ENCODE results near the gene MYLIP. TPM values are rescaled to one million over a fixed set of nuclear protein-coding genes. Genes with fewer than 3 reads are reported as not detected.

Gene MYLIP
- total and polyA plus RNA-seq, 12 donors: 6.9 to 22.5 (median 12.8) TPM

DNA sequence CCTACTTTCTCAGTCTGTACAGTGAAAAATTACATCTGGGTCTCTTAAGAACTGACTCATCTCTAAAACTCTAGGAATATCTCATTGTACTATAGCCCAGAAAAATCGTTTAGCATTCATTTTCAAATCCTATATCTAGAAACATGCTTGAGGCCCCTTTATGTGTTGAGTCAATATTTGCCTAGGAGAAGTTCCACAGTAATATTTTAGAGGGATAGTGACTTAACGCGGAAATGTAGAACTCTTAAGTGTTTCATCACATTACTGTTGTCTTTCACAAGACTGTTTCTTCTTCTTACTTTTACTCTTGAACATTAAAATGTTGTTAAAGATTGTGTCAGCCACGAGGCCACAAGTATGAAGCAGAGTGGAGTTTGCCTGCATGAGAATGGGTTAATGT lies 23.0 kb upstream of the MYLIP start:
- intact Hi-C loops (cut with DNase I): no loop called here
- 72 to 75% methylated on average over 4 of the region's 4 CpGs for WGBS, 2 donors
- Histone ChIP-seq H3K27me3 (no peaks in the 10 kb centered on the region), H3K4me3 (no peak overlapping the region), H3K9me3 (no peaks in the 10 kb centered on the region), H3K27ac (no peak overlapping the region), H3K4me1 (peaks cover 0 to 32% (median 20%) of the 10 kb centered on the region in 9 donors), H3K36me3 (no peaks in the 10 kb centered on the region)
- ATAC-seq (no peak), DNase-seq (no peak)
- TF ChIP-seq, protein P1, sequence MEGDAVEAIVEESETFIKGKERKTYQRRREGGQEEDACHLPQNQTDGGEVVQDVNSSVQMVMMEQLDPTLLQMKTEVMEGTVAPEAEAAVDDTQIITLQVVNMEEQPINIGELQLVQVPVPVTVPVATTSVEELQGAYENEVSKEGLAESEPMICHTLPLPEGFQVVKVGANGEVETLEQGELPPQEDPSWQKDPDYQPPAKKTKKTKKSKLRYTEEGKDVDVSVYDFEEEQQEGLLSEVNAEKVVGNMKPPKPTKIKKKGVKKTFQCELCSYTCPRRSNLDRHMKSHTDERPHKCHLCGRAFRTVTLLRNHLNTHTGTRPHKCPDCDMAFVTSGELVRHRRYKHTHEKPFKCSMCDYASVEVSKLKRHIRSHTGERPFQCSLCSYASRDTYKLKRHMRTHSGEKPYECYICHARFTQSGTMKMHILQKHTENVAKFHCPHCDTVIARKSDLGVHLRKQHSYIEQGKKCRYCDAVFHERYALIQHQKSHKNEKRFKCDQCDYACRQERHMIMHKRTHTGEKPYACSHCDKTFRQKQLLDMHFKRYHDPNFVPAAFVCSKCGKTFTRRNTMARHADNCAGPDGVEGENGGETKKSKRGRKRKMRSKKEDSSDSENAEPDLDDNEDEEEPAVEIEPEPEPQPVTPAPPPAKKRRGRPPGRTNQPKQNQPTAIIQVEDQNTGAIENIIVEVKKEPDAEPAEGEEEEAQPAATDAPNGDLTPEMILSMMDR (IDR thresholded peaks at IDR 0.05): no peak

DNA sequence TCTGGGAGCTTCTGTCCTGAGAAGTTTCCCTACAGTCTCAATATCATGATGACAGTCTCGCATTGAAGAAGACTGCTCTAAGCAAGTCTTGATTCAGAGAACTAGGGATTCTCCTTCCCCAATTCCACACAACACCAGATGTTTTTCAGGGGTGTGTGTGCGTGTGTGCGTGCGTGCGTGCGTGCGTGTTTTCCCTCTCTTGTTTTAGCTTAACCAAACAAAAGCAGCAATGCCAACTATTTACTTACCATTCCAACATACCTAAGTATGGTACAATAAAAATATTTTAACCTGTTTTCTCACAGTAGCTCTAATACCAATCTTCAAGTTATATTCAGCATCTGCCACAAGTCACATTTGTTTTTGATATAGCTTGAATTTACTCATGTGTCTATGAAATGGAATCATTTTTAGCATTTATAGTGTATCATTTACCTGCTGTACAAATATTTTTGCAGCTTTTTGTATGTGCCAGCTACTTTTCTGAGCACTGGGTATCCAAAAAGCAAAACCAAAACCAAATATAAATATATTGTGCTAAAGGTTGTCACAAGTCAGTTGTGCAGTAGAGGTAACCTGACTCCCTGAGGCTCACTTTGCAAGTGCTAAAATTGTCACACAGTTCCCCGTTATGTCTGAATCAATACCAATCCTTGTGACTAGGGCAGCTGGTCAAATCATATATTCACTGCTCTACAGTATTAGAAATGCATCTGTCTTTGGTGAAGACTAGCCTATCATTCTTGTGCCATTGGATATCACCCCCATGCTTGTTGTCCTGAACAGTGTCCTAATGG lies 21.7 kb upstream of the MYLIP start:
- 92 to 93% methylated on average over 8 of the region's 8 CpGs for WGBS, 2 donors
- Histone ChIP-seq H3K36me3 (no peaks in the 10 kb centered on the region), H3K9me3 (no peaks in the 10 kb centered on the region), H3K4me3 (no peak overlapping the region), H3K27ac (no peak overlapping the region), H3K4me1 (peaks cover 0 to 32% (median 20%) of the 10 kb centered on the region in 9 donors), H3K27me3 (no peaks in the 10 kb centered on the region)
- intact Hi-C loops (cut with DNase I): no loop called here
- no peak for ATAC-seq
- DNase-seq: no peak
- TF ChIP-seq, protein P1 (IDR thresholded peaks at IDR 0.05): no peak

DNA sequence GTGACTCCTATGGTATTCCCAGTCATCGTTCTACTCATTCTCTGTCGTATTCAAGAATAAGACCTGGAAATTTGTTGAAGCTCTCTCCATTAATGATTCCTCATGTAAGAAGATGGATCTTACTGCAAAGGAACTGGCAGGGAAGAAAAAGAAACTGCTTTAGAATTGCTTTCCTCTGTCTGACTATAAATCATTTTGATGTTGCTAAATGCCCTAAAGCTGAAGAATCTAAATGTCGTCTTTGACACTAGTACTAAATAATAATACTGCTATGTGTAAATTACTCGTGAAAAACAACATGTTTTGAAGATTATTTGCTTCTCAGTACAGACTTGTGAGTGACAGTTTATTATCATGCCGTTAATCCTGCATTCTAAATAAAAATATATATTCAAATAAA lies 20.5 kb upstream of the MYLIP start:
- WGBS, 2 donors: 88% methylated on average over 5 of the region's 5 CpGs
- intact Hi-C loops (cut with DNase I): no loop called here

DNA sequence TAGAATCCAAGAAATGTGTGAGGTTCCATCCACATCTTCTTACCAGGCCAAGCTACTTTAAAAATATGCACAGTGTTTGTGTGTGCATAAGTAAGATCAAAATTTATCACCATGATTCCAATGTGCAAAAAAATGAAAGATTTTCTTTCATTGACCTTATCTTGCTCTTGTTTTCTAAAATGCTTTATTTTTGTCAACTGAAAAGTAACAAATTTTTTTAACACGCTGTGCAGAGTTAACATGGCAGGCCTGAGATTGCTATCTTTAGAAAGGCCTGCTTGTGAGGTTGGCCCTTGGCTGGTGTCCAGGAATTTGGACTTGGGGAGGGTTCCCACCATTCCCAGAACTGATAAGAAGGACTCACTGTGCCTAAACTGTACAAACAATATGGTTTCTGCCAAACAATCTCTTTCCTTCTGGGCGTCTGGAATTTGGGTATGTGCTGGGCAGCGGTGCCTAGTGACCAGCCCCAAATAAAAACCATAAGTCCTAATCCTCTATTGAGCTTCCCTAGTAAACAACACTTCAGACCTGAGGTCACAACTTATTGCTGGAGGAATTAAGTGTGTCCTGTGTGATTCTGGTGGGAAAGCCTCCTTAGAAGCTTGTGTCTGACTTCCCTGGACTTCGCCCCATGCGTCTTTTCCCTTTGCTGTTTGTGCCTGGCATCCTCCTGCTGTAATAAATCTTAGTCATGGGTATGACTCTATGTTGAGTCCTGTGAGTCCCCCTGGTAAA lies 19.8 kb upstream of the MYLIP start:
- DNase-seq: peak in 1 of 2 donors; percentile 25
- no peak overlapping the region for H3K4me3 ChIP-seq
- peak in 6 of 8 donors; percentile 45 to 92 (median 69) for ATAC-seq
- 55 to 65% methylated on average over 5 of the region's 5 CpGs for WGBS, 2 donors
- H3K27ac ChIP-seq: peak overlapping the region in 4 of 10 donors; percentile 1 to 20 (median 12)
- intact Hi-C loops (cut with DNase I): no loop called here
- H3K27me3 ChIP-seq: no peaks in the 10 kb centered on the region
- no peaks in the 10 kb centered on the region for H3K9me3 ChIP-seq
- TF ChIP-seq, protein P1 (IDR thresholded peaks at IDR 0.05): no peak
- H3K4me1 ChIP-seq: peaks cover 0 to 26% (median 20%) of the 10 kb centered on the region in 9 donors
- no peaks in the 10 kb centered on the region for H3K36me3 ChIP-seq

More for the DNA sequence above, 20.5 kb upstream of the MYLIP start:
- H3K4me1 ChIP-seq: peaks cover 0 to 31% (median 20%) of the 10 kb centered on the region in 9 donors
- ATAC-seq (no peak), DNase-seq (no peak)
- H3K4me3 ChIP-seq: no peak overlapping the region
- no peaks in the 10 kb centered on the region for H3K9me3 ChIP-seq
- H3K27me3 ChIP-seq: no peaks in the 10 kb centered on the region
- H3K36me3 ChIP-seq: no peaks in the 10 kb centered on the region
- H3K27ac ChIP-seq: no peak overlapping the region
- TF ChIP-seq, protein P1 (IDR thresholded peaks at IDR 0.05): no peak

All from heart right ventricle (tissue), 16 donors.